T-cell (primary cell): ENCODE measurements around the gene PRRC2B. TPM values are rescaled to one million over a fixed set of nuclear protein-coding genes. Genes with fewer than 3 reads are reported as not detected.
A peak's percentile ranks its signal among the peaks of the same experiment; 100 is the strongest.

Experiments
- ATAC-seq, 4 experiments: fragments of 200-7000 bp in 3 of 4; fragments of 150-1000 bp in 1 of 4; cut with Tn5 transposase; replicated peaks in 1 of 4; 1 replicate in 3 of 4; 2 replicates in 1 of 4; pipeline ENCODE4 v1.10.0; 2021; ENCODE audit warnings: moderate library complexity in 3 of 4, mild to moderate bottlenecking in 2 of 4, moderate number of reproducible peaks in 1 of 4
- CTCF ChIA-PET, 2 donors: fragments of 300-600 bp; sonication (Branson Sonifier 250); formaldehyde crosslinking; loops; one replicate each; lab custom pipeline; 2022; ENCODE audit warnings: antibody characterized with exemption in 2 of 2; lab: Charles Lee
- POLR2A ChIA-PET, 2 donors: fragments of 300-600 bp; sonication (Branson Sonifier 250); formaldehyde crosslinking; loops; one replicate each; lab custom pipeline; 2022; ENCODE audit warnings: antibody characterized with exemption in 2 of 2; lab: Charles Lee
- DNase-seq, 35 experiments: peaks; one replicate each; pipeline versions ENCODE4 v3.0.0 to v3.0.0-alpha.2; 2013 to 2023
- H3K27ac ChIP-seq: one replicate; pipeline ENCODE4 v1.5.1; 2013; ENCODE audit warnings: low read length
- H3K27me3 ChIP-seq, 2 experiments: replicated peaks in 1 of 2; 1 replicate in 1 of 2; 2 replicates in 1 of 2; pipeline versions ENCODE4 v1.6.1 to v1.7.0; 2013; ENCODE audit warnings: low read length in 1 of 2, mixed read lengths in 1 of 2; ENCODE audit not compliant: control insufficient read depth in 2 of 2, insufficient read depth in 2 of 2; ENCODE audit errors: extremely low read depth in 1 of 2
- H3K36me3 ChIP-seq, 2 donors: 1 replicate in 1 of 2; 2 replicates in 1 of 2; pipeline versions ENCODE4 v1.6.1 to v1.7.0; 2013; ENCODE audit warnings: low read length in 1 of 2; ENCODE audit not compliant: control insufficient read depth in 2 of 2, insufficient read depth in 1 of 2; ENCODE audit errors: extremely low read depth in 1 of 2
- H3K4me1 ChIP-seq, 2 experiments: 1 replicate in 1 of 2; 2 replicates in 1 of 2; pipeline versions ENCODE4 v1.6.1 to v1.7.0; 2013; ENCODE audit warnings: low read length in 2 of 2, mixed read lengths in 1 of 2; ENCODE audit not compliant: insufficient read depth in 2 of 2, control insufficient read depth in 1 of 2; ENCODE audit errors: extremely low read depth in 1 of 2
- H3K4me3 ChIP-seq, 2 donors: 1 replicate in 1 of 2; 2 replicates in 1 of 2; pipeline versions ENCODE4 v1.5.1 to v1.7.0; 2013; ENCODE audit warnings: mild to moderate bottlenecking in 2 of 2, low read length in 1 of 2, moderate library complexity in 1 of 2; ENCODE audit not compliant: control insufficient read depth in 1 of 2; ENCODE audit errors: extremely low read depth in 1 of 2
- H3K9me3 ChIP-seq: 2 replicates; pipeline ENCODE4 v1.7.0; 2013
- H3K27ac Mint-ChIP-seq, 2 donors: one replicate each; pipeline ENCODE4 v1.8.0; 2020 to 2021; ENCODE audit warnings: mild to moderate bottlenecking in 2 of 2, mixed read lengths in 2 of 2
- H3K27me3 Mint-ChIP-seq, 2 donors: one replicate each; pipeline ENCODE4 v1.8.0; 2021 to 2022; ENCODE audit warnings: mixed read lengths in 2 of 2
- H3K36me3 Mint-ChIP-seq: one replicate; pipeline ENCODE4 v1.8.0; 2021; ENCODE audit warnings: mixed read lengths
- H3K4me1 Mint-ChIP-seq, 3 donors: one replicate each; pipeline ENCODE4 v1.8.0; 2020 to 2022; ENCODE audit warnings: mixed read lengths in 3 of 3, mild to moderate bottlenecking in 1 of 3
- H3K4me3 Mint-ChIP-seq, 3 donors: one replicate each; pipeline ENCODE4 v1.8.0; 2020 to 2022; ENCODE audit warnings: mild to moderate bottlenecking in 3 of 3, mixed read lengths in 3 of 3, moderate library complexity in 3 of 3
- H3K9me3 Mint-ChIP-seq, 3 donors: one replicate each; pipeline ENCODE4 v1.8.0; 2020 to 2022; ENCODE audit warnings: mixed read lengths in 3 of 3
- WGBS: methylation state at CpG from one replicate; pipeline ENCODE4 v1.1.5; 2013; ENCODE audit warnings: missing lambda C conversion rate; ENCODE audit not compliant: insufficient coverage; 5-methylcytosine and 5-hydroxymethylcytosine counted together
- total RNA-seq, 35 experiments: library from RNA in 6 of 35; stranded (reverse) in 6 of 35; fragments of 120-200 nt in 1 of 35; gene quantifications; one replicate each; pipeline versions ENCODE4 v1.2.1 to v1.2.4 and lab custom pipeline; 2013 to 2026

PRRC2B gene
- total RNA-seq, 5 donors from 2014 or later (not counting 1 experiment from before 2014, with no cell fraction given) = 259 to 375 (median 370) TPM

- CTCF ChIA-PET = interaction anchor here in 1 of 2 donors (0.6 kb wide), 1 partner anchor 227 kb away, joined by 6 read pairs; no protein-coding TSS in a partner anchor
- Mint-ChIP-seq H3K27me3 (no peaks in the 10 kb centered on the region), H3K27ac (no peak overlapping the region), H3K4me3 (no peak overlapping the region), H3K4me1 (peaks cover 5 to 13% (median 5%) of the 10 kb centered on the region in 3 donors), H3K9me3 (no peaks in the 10 kb centered on the region), H3K36me3 (peaks cover 78% of the 10 kb centered on the region)
- POLR2A ChIA-PET = no interaction called here
- Histone ChIP-seq H3K27me3 (no peaks in the 10 kb centered on the region), H3K4me1 (peaks cover 0 to 3% of the 10 kb centered on the region in 2 experiments), H3K9me3 (no peaks in the 10 kb centered on the region), H3K36me3 (peaks cover 56 to 99% of the 10 kb centered on the region in 2 donors), H3K27ac (no peak overlapping the region), H3K4me3 (no peak overlapping the region)
- WGBS = 100% methylated on average over 5 of the region's 9 CpGs
- no peak for DNase-seq
- no peak for ATAC-seq
Observed at GRCh38 chr9:131487001-131487400, 93.1 kb downstream of the PRRC2B start.

DNA sequence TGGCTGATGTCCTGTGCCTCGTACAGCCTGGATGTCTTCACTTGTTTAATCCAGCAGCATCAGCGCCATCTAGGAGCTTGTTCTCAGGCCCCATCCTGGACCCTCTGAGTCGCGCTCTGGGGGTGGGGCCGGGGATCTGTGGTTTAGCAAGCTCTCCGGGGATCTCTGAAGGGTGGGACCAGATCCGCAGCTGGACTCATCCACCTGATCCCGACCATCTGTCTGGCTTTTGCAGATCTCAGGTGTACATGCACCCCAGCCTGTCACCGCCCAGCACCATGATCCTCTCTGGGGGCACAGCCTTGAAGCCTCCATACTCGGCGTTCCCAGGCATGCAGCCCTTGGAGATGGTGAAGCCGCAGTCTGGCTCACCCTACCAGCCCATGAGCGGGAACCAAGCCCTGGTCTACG is 93.7 kb downstream of the PRRC2B start:
- H3K36me3 Mint-ChIP-seq = peaks cover 78% of the 10 kb centered on the region
- 96% methylated on average over 12 of the region's 14 CpGs for WGBS

DNA sequence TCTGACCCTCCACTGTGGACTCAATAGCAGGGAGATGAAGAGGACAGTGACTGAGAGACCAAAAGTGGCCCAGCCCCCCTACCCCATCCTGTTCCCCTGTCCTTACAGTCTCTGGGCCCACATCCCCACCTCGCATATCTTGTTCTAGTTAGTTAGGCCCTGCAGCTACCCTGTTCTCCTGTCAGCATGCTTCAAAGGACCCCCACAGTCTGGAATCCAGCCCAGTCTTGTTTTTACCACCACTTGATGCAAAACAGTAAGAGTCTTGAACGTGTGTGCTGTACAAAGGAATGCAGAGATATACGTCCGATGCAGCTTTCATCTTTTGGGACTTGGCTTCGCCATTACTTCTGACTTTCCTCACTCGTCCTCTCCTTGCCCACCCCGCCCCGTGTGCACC is 96.6 kb downstream of the PRRC2B start:
- Mint-ChIP-seq H3K27ac (peak overlapping the region; percentile 36 to 62), H3K36me3 (peaks cover 81% of the 10 kb centered on the region), H3K4me3 (no peak overlapping the region), H3K4me1 (peaks cover 5 to 17% (median 5%) of the 10 kb centered on the region in 3 donors), H3K9me3 (no peaks in the 10 kb centered on the region), H3K27me3 (no peaks in the 10 kb centered on the region)
- H3K27ac ChIP-seq = no peak overlapping the region
- ChIA-PET POLR2A (no interaction called here), CTCF (no interaction called here)
- peaks cover 0 to 3% of the 10 kb centered on the region in 2 experiments for H3K4me1 ChIP-seq
- ATAC-seq = no peak
- no peak overlapping the region for H3K4me3 ChIP-seq
- H3K9me3 ChIP-seq = no peaks in the 10 kb centered on the region
- DNase-seq = no peak
- no peaks in the 10 kb centered on the region for H3K27me3 ChIP-seq
- peaks cover 51 to 99% of the 10 kb centered on the region in 2 donors for H3K36me3 ChIP-seq
- WGBS = 79% methylated on average over 8 of the region's 8 CpGs

More for the DNA sequence above, 93.7 kb downstream of the PRRC2B start:
- Histone ChIP-seq H3K27me3 (no peaks in the 10 kb centered on the region), H3K9me3 (no peaks in the 10 kb centered on the region), H3K27ac (no peak overlapping the region), H3K4me3 (no peak overlapping the region), H3K4me1 (peaks cover 0 to 3% of the 10 kb centered on the region in 2 experiments), H3K36me3 (peaks cover 56 to 99% of the 10 kb centered on the region in 2 donors)
- peaks cover 5 to 13% (median 5%) of the 10 kb centered on the region in 3 donors for H3K4me1 Mint-ChIP-seq
- H3K9me3 Mint-ChIP-seq = no peaks in the 10 kb centered on the region
- DNase-seq (no peak), ATAC-seq (peak in 1 of 4 experiments; percentile 11)
- POLR2A ChIA-PET = no interaction called here
- H3K4me3 Mint-ChIP-seq = no peak overlapping the region
- CTCF ChIA-PET = no interaction called here
- H3K27me3 Mint-ChIP-seq = no peaks in the 10 kb centered on the region
- H3K27ac Mint-ChIP-seq = peak overlapping the region in 1 of 2 donors; percentile 67

GRCh38 chr9:131491001-131491710 is 97.3 kb downstream of the PRRC2B start:
- DNase-seq = no peak

GRCh38 chr9:131492070-131492469 is 98.2 kb downstream of the PRRC2B start:
- DNase-seq (no peak), ATAC-seq (no peak)
- no peaks in the 10 kb centered on the region for H3K9me3 Mint-ChIP-seq
- no peak overlapping the region for H3K4me3 Mint-ChIP-seq
- peaks cover 0 to 8% of the 10 kb centered on the region in 2 experiments for H3K4me1 ChIP-seq
- no peak overlapping the region for H3K27ac ChIP-seq
- H3K36me3 ChIP-seq = peaks cover 50 to 99% of the 10 kb centered on the region in 2 donors
- no peaks in the 10 kb centered on the region for H3K27me3 ChIP-seq
- peaks cover 78% of the 10 kb centered on the region for H3K36me3 Mint-ChIP-seq
- CTCF ChIA-PET = interaction anchor here in 1 of 2 donors (0.6 kb wide), 1 partner anchor 13 kb away, joined by 3 read pairs; no protein-coding TSS in a partner anchor
- WGBS = 96% methylated on average over 6 of the region's 6 CpGs
- H3K4me3 ChIP-seq = no peak overlapping the region
- H3K4me1 Mint-ChIP-seq = peaks cover 5 to 17% (median 10%) of the 10 kb centered on the region in 3 donors
- H3K27me3 Mint-ChIP-seq = no peaks in the 10 kb centered on the region
- no peaks in the 10 kb centered on the region for H3K9me3 ChIP-seq
- POLR2A ChIA-PET = no interaction called here
- peak overlapping the region; percentile 11 to 39 for H3K27ac Mint-ChIP-seq

More at GRCh38 chr9:131491001-131491710, 97.3 kb downstream of the PRRC2B start:
- CTCF ChIA-PET = no interaction called here
- peaks cover 81% of the 10 kb centered on the region for H3K36me3 Mint-ChIP-seq
- H3K27ac Mint-ChIP-seq = peak overlapping the region in 1 of 2 donors; percentile 8
- H3K4me3 ChIP-seq = no peak overlapping the region
- peaks cover 5 to 17% (median 9%) of the 10 kb centered on the region in 3 donors for H3K4me1 Mint-ChIP-seq
- H3K4me1 ChIP-seq = peaks cover 0 to 3% of the 10 kb centered on the region in 2 experiments
- POLR2A ChIA-PET = no interaction called here
- H3K9me3 ChIP-seq = no peaks in the 10 kb centered on the region
- ATAC-seq = no peak
- WGBS = 93% methylated on average over 15 of the region's 20 CpGs
- H3K36me3 ChIP-seq = peaks cover 49 to 99% of the 10 kb centered on the region in 2 donors
- H3K27me3 ChIP-seq = no peaks in the 10 kb centered on the region
- no peaks in the 10 kb centered on the region for H3K9me3 Mint-ChIP-seq
- H3K4me3 Mint-ChIP-seq = no peak overlapping the region
- no peak overlapping the region for H3K27ac ChIP-seq
- no peaks in the 10 kb centered on the region for H3K27me3 Mint-ChIP-seq

- Mint-ChIP-seq H3K27me3 (no peaks in the 10 kb centered on the region), H3K4me1 (peaks cover 18 to 28% (median 27%) of the 10 kb centered on the region in 3 donors), H3K27ac (no peak overlapping the region), H3K9me3 (no peaks in the 10 kb centered on the region), H3K36me3 (peaks cover 65% of the 10 kb centered on the region), H3K4me3 (no peak overlapping the region)
- ATAC-seq = no peak
- Histone ChIP-seq H3K4me1 (peaks cover 3 to 26% of the 10 kb centered on the region in 2 experiments), H3K27me3 (no peaks in the 10 kb centered on the region), H3K27ac (no peak overlapping the region), H3K9me3 (no peaks in the 10 kb centered on the region), H3K36me3 (peaks cover 46 to 91% of the 10 kb centered on the region in 2 donors), H3K4me3 (no peak overlapping the region)
- 95% methylated on average over 14 of the region's 22 CpGs for WGBS
- POLR2A ChIA-PET = interaction anchor here in 1 of 2 donors (0.7 kb wide), 1 partner anchor 122 kb away, joined by 6 read pairs; no protein-coding TSS in a partner anchor
- DNase-seq = no peak
- CTCF ChIA-PET = no interaction called here
Observed at GRCh38 chr9:131494296-131494870, 100.5 kb downstream of the PRRC2B start.
